SHP77 (cell line): Measurements from ENCODE around the gene SLF2.

Experiments
- DNase-seq, 2 experiments: peaks; one replicate each; lab custom pipeline; 2025; lab: John Stamatoyannopoulos, UW

The SLF2 gene

DNA sequence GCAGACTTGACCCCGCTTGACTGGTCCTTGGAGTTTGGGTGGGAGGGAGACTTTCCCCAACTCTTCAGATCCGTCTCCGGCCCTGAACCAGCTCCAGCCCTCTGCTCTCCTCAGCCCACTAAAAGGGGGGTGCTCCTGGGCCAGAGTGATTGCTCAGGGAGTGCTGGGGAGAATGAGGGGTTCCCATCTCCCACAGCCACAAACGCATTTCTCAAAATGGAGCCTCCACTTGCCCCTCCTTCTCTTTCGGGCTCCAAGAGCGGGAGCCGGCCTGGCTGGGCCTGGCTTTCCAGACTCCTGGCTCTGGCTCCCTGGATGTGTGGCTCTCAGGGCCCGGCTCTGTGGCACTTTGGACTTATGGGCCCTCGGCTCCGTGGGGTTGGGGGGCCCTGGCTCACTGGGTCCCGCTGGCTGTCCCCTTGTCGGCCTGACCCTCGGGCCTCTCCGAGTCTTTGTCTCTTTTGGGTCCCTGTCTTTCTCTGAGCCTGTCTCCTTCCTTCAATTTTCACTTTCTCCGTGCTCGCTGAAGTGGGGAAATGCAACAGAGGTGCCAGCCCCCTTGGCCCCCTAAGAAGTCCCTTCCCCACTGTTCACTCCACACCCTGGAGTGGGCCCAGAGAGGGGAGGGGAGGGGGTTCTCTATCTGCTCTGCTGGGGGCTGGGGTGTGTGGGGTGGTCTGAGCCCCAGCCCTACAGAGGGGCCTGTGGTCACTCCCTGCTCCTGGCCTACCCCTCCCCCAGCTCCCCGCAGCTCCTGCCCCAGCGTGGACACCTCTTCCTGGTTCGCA lies 87.6 kb downstream of the SLF2 start:
- DNase-seq: no peak

DNA sequence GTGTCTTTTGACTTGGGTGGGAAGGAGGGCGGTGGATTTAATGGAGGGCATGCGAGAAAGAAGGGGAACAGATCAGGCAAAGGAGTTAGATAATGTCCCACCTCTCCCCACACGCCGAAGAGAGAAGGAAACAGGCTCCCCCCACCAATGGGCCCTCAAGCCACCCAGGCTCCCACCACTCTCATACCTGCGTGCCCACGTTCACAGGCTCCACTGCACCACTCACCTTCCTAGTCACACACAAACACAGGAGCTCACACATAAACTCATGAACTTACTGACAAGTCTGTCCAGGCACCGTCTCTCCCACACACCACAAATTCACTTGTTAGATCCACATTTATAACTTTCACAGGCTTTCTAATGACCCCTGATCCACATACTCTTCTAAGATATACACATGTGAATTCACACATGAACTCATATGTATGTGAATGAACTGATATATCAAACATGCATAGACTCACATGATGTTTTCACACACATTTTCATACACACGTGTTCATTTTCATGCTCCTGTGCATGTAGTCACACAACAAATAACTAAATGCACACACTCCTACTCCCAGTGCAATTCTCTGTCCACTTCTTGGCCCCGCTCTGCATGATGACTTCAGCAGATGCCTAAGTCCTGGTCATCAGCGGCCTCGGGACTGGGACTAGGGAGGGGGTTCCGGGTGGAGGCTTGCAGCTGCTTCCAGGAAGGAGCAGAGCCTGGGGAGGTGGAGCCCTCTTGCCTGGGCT lies 88.3 kb downstream of the SLF2 start:
- DNase-seq: peak in 1 of 2 experiments; percentile 55

DNA sequence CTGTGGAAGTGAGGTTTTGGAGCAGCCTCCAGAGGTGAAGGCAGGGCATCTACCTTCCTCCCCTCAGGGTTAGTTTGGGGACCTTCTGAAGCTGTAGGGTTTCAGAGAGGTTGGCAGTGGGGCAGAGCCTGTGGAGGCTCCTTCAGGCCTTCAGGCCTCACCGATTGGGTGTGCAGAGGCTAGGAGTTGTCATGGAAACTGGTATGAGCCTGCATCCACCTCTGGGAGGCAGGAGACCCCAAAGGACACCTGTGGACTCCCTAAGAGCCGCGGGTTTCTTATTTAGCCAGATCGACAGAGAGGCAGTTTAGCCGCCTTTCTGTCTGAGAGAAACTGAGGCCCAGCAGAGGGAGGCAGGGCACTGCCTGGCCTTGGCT lies 88.9 kb downstream of the SLF2 start:
- no peak for DNase-seq

DNA sequence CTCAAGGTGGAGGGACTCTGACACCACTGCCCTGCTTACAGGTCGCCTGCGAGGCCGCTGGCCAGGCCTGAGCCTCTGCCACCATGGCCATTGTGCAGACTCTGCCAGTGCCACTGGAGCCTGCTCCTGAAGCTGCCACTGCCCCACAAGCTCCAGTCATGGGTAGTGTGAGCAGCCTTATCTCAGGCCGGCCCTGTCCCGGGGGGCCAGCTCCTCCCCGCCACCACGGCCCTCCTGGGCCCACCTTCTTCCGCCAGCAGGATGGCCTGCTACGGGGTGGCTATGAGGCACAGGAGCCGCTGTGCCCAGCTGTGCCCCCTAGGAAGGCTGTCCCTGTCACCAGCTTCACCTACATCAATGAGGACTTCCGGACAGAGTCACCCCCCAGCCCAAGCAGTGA lies 89.7 kb downstream of the SLF2 start:
- no peak for DNase-seq

DNA sequence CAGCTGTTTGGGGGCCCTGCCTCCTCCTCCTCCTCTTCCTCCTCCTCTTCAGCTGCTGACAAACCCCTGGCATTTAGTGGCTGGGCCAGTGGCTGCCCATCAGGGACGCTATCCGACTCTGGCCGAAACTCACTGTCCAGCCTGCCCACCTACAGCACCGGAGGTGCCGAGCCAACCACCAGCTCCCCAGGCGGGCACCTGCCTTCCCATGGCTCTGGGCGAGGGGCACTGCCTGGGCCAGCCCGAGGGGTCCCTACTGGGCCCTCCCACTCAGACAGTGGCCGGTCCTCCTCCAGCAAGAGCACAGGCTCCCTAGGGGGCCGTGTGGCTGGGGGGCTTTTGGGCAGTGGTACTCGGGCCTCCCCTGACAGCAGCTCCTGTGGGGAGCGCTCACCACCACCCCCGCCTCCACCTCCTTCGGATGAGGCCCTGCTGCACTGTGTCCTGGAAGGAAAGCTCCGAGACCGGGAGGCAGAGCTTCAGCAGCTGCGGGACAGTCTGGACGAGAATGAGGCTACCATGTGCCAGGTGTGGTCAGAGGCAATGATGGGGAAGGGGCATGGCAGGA lies 91.0 kb downstream of the SLF2 start:
- DNase-seq: no peak

DNA sequence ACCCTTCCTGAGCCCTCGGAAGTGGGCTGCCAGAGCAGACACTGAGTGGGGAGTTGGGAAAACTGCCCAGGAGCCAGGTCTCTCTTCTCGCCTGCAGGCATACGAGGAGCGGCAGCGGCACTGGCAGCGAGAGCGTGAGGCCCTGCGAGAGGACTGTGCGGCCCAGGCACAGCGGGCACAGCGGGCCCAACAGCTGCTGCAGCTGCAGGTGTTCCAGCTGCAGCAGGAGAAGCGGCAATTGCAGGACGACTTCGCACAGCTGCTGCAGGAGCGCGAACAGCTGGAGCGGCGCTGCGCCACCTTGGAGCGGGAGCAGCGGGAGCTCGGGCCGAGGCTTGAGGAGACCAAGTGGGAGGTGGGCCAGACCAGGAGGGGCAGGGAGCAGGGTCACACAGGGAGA lies 92.6 kb downstream of the SLF2 start:
- DNase-seq: no peak

DNA sequence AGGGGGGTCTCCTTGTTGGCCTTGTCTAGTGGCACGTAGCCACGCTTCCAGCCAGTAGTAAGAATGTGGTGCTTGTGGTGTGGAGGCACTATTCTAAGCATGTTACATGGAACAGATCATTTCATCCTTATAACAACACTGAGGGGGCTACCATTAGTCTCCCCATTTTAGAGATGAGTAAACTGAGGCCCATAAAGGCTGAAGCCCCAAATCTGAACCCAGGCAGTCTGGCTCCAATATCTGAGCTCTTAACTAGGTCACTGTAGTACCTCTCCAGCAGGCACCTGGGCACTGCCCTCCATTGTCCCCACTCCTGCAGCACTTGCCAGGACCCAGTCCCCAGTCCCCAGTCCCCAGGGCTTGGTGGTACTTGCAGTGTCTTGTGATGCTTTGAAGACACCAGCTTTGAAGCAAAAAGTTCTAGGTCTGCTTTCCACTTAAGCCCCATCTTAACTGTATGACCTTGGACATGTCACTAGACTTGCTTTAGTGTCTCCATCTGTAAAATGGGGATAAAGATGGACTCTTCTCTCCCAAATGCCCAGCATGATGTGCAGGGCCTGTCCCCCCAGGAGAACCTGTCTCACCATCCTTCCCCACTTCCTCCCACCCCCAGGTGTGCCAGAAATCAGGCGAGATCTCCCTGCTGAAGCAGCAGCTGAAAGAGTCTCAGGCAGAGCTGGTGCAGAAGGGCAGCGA lies 93.3 kb downstream of the SLF2 start:
- DNase-seq: no peak

DNA sequence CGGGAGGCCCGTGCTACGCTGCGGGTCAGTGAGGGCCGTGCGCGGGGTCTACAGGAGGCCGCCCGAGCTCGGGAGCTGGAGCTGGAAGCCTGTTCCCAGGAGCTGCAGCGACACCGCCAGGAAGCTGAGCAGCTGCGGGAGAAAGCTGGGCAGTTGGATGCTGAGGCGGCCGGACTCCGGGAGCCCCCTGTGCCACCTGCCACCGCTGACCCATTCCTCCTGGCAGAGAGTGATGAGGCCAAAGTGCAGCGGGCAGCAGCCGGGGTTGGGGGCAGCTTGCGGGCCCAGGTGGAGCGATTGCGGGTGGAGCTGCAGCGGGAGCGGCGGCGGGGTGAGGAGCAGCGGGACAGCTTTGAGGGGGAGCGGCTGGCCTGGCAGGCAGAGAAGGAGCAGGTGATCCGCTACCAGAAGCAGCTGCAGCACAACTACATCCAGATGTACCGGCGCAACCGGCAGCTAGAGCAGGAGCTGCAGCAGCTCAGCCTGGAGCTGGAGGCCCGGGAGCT lies 93.9 kb downstream of the SLF2 start:
- peak; percentile 26 to 73 for DNase-seq

DNA sequence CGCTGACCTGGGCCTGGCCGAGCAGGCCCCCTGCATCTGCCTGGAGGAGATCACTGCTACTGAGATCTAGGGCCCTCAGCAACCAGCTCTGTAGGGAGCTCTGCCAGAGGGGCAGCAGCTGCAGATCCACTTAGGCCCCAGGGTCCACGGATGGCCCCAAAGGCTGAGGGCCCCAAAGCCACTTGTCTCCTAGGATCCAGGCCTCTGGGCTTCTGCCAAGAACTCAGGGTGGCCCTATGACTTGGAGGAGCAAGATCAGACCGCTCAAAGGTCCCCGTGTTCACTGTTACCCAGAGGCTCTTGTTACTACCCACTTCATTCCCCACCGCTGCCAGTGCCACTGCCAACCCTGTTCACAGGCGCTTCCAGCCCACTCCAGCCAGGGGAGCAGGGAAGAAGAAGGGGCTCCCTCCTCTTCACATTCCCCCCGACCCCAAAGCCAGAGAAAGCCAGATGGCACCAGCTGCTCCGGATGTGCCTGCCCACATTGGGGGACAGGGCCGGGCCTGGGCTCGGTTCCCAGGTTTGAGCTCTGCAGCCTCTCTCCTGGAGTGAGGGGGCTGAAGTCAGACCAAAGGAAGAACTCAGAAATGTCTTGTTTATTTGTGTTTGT lies 94.4 kb downstream of the SLF2 start:
- DNase-seq: no peak

DNA sequence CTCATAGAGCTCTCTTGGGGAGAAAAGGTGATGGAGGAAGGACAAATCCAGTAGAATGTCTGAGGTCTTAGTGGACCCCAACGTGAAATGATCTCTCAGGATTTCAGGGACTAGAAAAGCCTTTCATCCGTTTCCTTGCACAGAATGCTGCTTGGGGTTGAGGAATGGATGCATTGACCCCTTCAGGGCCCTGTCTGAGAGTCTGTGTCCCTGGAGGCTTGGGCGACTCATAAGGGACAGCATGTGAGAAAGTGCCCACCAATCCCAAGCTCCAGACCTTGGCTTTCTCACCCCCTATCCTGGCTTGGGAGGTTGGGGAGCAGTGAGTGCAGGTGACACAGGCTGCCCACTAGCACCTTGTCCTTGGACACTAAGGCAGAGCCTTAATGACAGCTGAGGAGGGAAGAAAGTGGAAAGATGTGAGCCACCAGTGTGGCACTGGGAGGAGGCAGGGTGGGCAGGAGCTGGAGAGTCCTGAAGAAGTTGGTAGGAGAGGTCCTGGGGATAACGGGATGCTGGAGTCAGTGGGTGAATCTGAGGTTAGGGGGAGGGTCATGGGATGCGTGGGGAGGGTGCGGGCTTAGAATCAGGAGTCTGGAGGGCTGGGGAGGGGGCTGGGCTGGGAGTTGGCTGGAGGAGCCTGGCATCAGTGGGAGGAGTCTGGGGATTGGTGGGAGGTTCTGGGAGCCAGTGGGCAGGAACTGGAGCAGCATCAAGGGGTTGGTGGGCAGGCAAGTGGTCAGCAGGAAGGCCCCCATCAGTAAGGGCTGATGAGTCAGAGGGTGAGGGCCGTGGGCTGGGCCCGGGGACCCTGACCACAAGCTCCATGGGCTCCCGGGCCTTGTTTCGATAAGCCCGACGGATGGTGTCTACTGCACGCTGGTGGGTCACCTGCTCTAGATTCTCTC lies 95.4 kb downstream of the SLF2 start:
- no peak for DNase-seq

DNA sequence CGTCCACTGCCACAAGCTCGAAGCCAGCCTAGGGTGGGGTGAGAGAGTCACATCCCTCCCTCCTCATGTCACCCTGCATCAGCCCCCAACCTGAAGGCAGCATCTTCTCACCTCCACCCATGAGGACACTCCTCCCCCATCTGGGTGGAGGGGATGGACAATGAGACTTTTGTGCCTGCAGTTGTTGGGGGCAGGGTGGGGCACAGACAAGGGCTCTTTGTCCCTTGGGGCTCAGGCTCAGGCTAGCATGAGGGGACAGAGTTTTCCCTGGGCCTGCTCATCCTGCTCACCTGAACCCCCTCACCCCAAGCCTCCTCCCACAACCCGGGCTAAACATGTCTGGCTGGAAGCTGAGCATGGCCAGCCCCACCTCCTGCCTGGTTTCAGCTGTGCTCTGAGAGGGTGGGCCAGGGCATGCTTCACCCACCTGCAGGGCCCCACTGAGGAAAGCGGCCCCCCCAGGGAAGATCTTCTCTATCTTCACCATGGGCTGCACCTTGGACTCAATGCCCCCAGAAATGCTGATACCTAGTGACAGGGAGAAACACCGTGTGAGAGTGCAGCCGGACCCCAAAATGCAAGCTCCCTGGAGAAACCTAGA lies 96.2 kb downstream of the SLF2 start:
- DNase-seq: no peak

DNA sequence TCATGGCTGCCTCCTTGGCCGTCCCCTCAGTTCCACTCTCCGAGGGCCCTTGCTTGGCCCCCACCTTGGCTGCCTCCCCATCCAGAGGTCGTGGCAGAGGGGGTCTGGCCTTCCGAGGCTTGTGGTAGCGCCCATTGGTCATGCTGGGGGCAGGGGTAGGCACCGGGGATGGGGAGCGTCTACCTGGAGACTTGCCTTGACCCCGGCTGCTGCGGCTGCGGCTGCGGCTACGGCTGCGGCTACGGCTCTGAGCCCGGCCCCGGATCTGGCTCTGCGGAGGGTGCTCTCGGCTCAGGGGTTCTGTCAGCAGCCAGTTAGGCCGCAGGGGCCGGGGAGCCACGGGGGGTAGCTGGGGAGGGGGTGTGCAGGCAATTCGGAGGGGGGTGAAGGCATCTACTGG lies 97.6 kb downstream of the SLF2 start:
- no peak for DNase-seq

DNA sequence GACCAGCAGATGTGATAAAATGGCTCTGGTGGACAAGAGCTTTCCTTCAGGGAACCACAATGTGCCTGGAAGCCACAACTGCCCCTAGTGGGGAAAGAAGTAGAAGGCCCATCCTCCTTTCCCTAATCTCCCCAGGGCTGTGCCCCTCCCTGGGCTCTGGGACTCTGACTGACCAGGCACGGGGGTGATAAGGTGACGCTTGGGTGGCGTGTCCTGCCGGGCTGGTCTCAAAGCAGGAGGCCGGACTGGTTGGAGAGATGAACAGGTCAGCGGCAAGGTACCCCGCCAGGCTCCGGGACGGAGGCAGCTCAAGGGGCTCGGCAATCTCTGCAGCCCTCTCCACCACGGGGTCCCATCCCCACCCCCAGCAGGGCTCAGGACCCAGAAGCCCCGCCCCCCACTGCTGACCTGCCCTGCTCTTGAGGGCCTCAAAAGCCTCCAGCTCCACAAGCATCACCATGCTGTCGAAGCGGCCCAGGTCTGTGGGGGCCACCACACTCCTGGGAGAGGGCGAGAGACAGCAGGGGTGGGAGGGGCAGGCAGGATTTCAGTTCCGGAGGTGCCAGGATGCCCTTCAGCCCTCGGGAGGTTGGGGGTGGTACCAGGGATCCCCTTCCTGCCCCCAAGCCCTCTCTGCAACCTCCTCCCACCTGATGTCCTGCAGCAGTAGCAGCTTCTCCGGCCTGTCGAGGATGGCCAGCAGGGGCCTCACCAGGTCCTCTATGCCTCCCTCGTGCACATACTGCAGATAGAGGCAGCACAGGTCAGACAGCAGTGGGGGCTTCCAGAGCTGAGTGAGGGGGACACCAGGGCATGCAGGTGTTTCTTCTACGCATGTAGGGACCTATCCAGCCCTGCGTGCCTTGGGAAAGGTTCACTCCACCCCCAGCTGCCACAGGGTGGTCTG lies 99.0 kb downstream of the SLF2 start:
- no peak for DNase-seq

DNA sequence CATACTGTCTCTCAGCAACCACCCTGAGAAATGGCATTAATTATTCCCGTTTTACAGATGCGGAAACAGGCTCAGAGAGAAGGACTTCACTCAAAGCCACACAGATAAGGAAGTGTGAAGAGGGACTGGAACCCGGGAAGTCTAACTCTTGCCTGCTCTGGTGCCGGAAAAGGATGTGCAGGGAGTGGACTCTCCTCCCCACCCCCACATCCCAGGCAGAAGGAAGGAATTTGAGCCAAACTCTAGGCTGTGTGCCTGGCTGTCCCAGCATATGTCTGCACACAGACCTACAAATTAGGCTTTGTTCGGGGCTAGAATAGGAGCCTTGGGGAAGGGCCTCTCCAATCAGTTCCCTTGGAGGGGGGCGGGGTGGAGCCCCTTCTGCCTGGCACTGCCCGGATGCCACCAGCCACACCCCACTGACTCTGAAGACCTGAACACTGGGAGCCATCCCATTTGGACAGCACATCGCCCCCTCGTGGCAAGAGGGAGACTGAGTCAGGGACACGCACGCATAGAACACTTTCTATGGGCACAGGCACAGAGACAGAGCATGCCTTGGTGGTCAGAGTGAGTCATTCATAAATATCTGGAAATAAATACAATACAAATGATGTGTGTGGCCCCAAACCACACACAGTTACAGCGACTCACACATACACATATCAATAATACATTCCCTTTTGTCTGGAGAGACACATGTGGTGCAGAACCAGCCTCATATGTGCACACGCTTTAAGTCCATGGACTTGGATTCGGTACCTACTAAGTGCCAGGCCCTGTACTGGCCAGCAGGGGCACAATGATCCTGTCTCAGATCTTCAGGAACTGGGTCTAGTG lies 100.0 kb downstream of the SLF2 start:
- peak; percentile 87 to 92 for DNase-seq

DNA sequence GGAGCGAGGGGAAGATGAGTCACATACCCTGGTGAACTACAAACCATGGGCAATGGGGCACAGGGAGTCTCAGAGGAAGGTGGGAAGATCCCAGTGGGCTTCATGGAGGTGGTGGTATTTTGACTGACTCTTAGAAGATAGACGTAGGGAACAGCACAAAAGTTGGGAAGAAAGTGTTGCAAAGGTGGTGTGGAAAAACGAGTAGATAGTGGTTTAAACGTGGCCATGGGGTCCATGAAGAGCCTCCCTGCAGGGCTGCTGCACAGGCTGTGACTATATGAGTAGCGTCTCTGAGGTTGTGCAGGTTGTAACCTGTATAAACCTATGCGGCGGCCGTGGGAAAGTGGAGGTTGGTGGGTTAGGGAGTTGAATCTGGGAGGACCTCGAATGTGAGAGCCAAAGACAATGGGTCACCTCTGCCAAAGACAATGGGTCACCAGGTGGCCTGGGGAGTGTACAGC lies 100.6 kb downstream of the SLF2 start:
- no peak for DNase-seq

DNA sequence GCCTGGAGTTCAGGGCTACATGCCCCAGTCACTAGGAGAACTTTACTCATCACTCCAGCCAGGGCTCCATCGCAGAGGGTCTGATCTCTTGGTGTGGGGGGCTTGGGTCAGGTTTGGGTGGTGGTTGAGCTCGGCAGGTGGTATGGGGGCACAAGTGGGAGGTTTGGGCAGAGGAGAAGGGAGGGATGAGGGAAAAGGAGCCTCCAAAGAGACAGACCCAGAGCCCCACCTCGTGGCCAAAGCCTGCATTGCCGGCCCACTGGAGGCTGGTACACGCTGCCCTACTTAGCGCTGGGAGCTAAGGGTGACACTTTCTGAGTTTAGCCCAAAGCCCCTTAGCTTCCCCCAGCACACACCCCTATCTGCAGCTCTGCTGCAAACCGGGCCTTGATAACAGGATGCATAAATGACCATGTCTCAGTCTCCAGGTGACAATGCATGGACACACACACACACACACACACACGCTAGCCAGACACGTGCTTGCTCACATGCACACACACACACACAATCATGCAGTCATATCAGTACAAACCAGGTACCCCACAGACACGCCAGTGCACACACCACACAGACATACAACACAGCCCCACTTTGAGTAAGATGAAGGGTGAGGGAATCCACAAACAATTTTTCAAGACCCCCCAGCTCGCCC lies 101.6 kb downstream of the SLF2 start:
- DNase-seq: peak; percentile 45 to 56
